ENCODE results near the gene SRR.

DNA sequence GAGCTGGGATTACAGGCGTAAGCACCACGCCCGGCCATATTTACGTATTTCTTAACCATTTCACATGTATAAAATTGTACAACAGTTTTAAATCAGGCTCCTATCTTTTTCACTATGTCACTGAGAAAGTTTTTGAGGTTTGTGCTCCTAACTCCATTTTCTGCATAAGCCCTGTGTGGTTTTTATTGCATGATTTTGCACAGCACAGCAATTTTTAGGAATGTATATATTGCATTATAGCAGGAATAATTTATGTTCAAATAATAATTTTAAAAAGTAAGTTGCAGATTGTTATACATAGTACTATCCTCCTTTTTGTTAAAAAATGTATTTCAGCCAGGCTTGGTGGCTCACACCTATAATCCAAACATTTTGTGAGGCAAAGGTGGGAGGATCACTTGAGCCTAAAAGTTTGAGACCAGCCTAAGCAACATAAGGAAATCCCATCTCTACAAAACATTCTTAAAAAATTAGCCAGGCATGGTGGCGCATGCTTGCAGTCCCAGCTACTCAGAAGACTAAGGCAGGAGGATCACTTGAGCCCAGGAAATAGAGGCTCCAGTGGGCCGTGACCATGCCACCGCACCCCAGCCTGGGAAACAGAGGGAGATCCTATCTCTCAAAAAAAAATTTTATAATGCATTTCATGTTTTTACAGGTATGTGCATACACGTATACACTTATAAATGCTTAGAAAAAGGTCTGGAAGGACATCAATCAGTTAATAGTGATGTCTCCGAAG lies 26.1 kb upstream of the SRR start:
- TF ChIP-seq, protein P1, sequence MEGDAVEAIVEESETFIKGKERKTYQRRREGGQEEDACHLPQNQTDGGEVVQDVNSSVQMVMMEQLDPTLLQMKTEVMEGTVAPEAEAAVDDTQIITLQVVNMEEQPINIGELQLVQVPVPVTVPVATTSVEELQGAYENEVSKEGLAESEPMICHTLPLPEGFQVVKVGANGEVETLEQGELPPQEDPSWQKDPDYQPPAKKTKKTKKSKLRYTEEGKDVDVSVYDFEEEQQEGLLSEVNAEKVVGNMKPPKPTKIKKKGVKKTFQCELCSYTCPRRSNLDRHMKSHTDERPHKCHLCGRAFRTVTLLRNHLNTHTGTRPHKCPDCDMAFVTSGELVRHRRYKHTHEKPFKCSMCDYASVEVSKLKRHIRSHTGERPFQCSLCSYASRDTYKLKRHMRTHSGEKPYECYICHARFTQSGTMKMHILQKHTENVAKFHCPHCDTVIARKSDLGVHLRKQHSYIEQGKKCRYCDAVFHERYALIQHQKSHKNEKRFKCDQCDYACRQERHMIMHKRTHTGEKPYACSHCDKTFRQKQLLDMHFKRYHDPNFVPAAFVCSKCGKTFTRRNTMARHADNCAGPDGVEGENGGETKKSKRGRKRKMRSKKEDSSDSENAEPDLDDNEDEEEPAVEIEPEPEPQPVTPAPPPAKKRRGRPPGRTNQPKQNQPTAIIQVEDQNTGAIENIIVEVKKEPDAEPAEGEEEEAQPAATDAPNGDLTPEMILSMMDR (IDR thresholded peaks at IDR 0.05): no peak
- TF ChIP-seq POLR2AphosphoS5 (IDR thresholded peaks at IDR 0.05) (no peak), POLR2A (IDR thresholded peaks at IDR 0.05) (no peak)
